Measurements from ENCODE around the gene SFT2D2.
A peak's percentile ranks its signal among the peaks of the same experiment; 100 is the strongest.

Gene SFT2D2

GRCh38 chr1:168235548-168235885, 9.7 kb downstream of the SFT2D2 start:
- no peak for DNase-seq
- Histone ChIP-seq H3K23ac (ENCODE audit: low read length in 2 of 2) (no peak overlapping the region), H3K4me1 (ENCODE audit: control insufficient read depth, insufficient read depth, low read depth, low read length) (peaks cover 9% of the 10 kb centered on the region), H3K4ac (ENCODE audit: low read depth in 1 of 2, low read length in 2 of 2) (no peak overlapping the region), H2BK12ac (ENCODE audit: low read length in 2 of 2) (no peak overlapping the region), H4K8ac (ENCODE audit: low read length) (no peak overlapping the region), H3K18ac (ENCODE audit: low read depth in 1 of 2, low read length in 2 of 2) (no peak overlapping the region), H4K91ac (ENCODE audit: low read length) (no peak overlapping the region), H3K27ac (ENCODE audit: low read length, poor library complexity, severe bottlenecking) (no peak overlapping the region), H3K14ac (ENCODE audit: low read length in 2 of 2) (no peak overlapping the region), H3K27me3 (ENCODE audit: control insufficient read depth in 1 of 2, insufficient read depth in 1 of 2, low read length in 2 of 2) (no peaks in the 10 kb centered on the region), H2AFZ (ENCODE audit: low read depth, low read length) (no peak overlapping the region), H2BK5ac (ENCODE audit: low read depth, low read length, poor library complexity, severe bottlenecking) (no peak overlapping the region), H3K4me3 (ENCODE audit: insufficient read depth in 1 of 2, low read depth in 1 of 2, low read length in 2 of 2) (no peak overlapping the region), H3K79me1 (replicated peaks; ENCODE audit: low read length, poor library complexity, severe bottlenecking) (peaks cover 36% of the 10 kb centered on the region), H2BK120ac (ENCODE audit: low read depth, low read length) (no peak overlapping the region), H2BK15ac (ENCODE audit: low read depth, poor library complexity, severe bottlenecking) (no peak overlapping the region), H3K4me2 (ENCODE audit: low read length, poor library complexity, severe bottlenecking) (no peak overlapping the region), H3K36me3 (ENCODE audit: control insufficient read depth in 1 of 2, insufficient read depth in 2 of 2, low read depth in 1 of 2, low read length in 2 of 2) (peaks cover 30 to 95% of the 10 kb centered on the region in 2 experiments), H2AK5ac (ENCODE audit: low read length, severe bottlenecking) (no peak overlapping the region), H3K9me3 (ENCODE audit: control insufficient read depth, low read length) (no peaks in the 10 kb centered on the region), H3K9ac (ENCODE audit: low read length) (no peak overlapping the region)

GRCh38 chr1:168235937-168236336, 10.1 kb downstream of the SFT2D2 start:
- Histone ChIP-seq H4K91ac (ENCODE audit: low read length) (no peak overlapping the region), H3K27ac (ENCODE audit: low read length, poor library complexity, severe bottlenecking) (no peak overlapping the region), H3K4me1 (ENCODE audit: control insufficient read depth, insufficient read depth, low read depth, low read length) (peaks cover 7% of the 10 kb centered on the region), H2BK120ac (ENCODE audit: low read depth, low read length) (no peak overlapping the region), H2AK5ac (ENCODE audit: low read length, severe bottlenecking) (no peak overlapping the region), H4K8ac (ENCODE audit: low read length) (no peak overlapping the region), H3K4me2 (ENCODE audit: low read length, poor library complexity, severe bottlenecking) (no peak overlapping the region), H3K27me3 (ENCODE audit: control insufficient read depth in 1 of 2, insufficient read depth in 1 of 2, low read length in 2 of 2) (no peaks in the 10 kb centered on the region), H2BK5ac (ENCODE audit: low read depth, low read length, poor library complexity, severe bottlenecking) (no peak overlapping the region), H3K4ac (ENCODE audit: low read depth in 1 of 2, low read length in 2 of 2) (no peak overlapping the region), H2AFZ (ENCODE audit: low read depth, low read length) (no peak overlapping the region), H2BK15ac (ENCODE audit: low read depth, poor library complexity, severe bottlenecking) (no peak overlapping the region), H3K23ac (ENCODE audit: low read length in 2 of 2) (no peak overlapping the region), H3K14ac (ENCODE audit: low read length in 2 of 2) (no peak overlapping the region), H3K9me3 (ENCODE audit: control insufficient read depth, low read length) (no peaks in the 10 kb centered on the region), H3K9ac (ENCODE audit: low read length) (no peak overlapping the region), H3K79me1 (replicated peaks; ENCODE audit: low read length, poor library complexity, severe bottlenecking) (peaks cover 39% of the 10 kb centered on the region), H2BK12ac (ENCODE audit: low read length in 2 of 2) (no peak overlapping the region), H3K4me3 (ENCODE audit: insufficient read depth in 1 of 2, low read depth in 1 of 2, low read length in 2 of 2) (no peak overlapping the region), H3K18ac (ENCODE audit: low read depth in 1 of 2, low read length in 2 of 2) (no peak overlapping the region), H3K36me3 (ENCODE audit: control insufficient read depth in 1 of 2, insufficient read depth in 2 of 2, low read depth in 1 of 2, low read length in 2 of 2) (peaks cover 32 to 95% of the 10 kb centered on the region in 2 experiments)
- 98% methylated on average over 3 of the region's 3 CpGs for WGBS
- DNase-seq = no peak

GRCh38 chr1:168236836-168237611, 11.2 kb downstream of the SFT2D2 start:
- peaks cover 40% of the 10 kb centered on the region for H3K79me1 ChIP-seq (replicated peaks; ENCODE audit: low read length, poor library complexity, severe bottlenecking)
- 95% methylated on average over 7 of the region's 7 CpGs for WGBS
- no peak overlapping the region for H3K23ac ChIP-seq (ENCODE audit: low read length in 2 of 2)
- H4K8ac ChIP-seq (ENCODE audit: low read length) = no peak overlapping the region
- no peak overlapping the region for H2BK12ac ChIP-seq (ENCODE audit: low read length in 2 of 2)
- no peak overlapping the region for H3K4me3 ChIP-seq (ENCODE audit: insufficient read depth in 1 of 2, low read depth in 1 of 2, low read length in 2 of 2)
- H3K9ac ChIP-seq (ENCODE audit: low read length) = no peak overlapping the region
- H3K4me2 ChIP-seq (ENCODE audit: low read length, poor library complexity, severe bottlenecking) = no peak overlapping the region
- peaks cover 2% of the 10 kb centered on the region for H3K4me1 ChIP-seq (ENCODE audit: control insufficient read depth, insufficient read depth, low read depth, low read length)
- no peak overlapping the region for H2BK120ac ChIP-seq (ENCODE audit: low read depth, low read length)
- no peak overlapping the region for H4K91ac ChIP-seq (ENCODE audit: low read length)
- H3K9me3 ChIP-seq (ENCODE audit: control insufficient read depth, low read length) = no peaks in the 10 kb centered on the region
- no peak overlapping the region for H3K27ac ChIP-seq (ENCODE audit: low read length, poor library complexity, severe bottlenecking)
- H2AFZ ChIP-seq (ENCODE audit: low read depth, low read length) = no peak overlapping the region
- no peak overlapping the region for H2BK5ac ChIP-seq (ENCODE audit: low read depth, low read length, poor library complexity, severe bottlenecking)
- peaks cover 36 to 95% of the 10 kb centered on the region in 2 experiments for H3K36me3 ChIP-seq (ENCODE audit: control insufficient read depth in 1 of 2, insufficient read depth in 2 of 2, low read depth in 1 of 2, low read length in 2 of 2)
- no peak overlapping the region for H3K14ac ChIP-seq (ENCODE audit: low read length in 2 of 2)
- H2BK15ac ChIP-seq (ENCODE audit: low read depth, poor library complexity, severe bottlenecking) = no peak overlapping the region
- no peaks in the 10 kb centered on the region for H3K27me3 ChIP-seq (ENCODE audit: control insufficient read depth in 1 of 2, insufficient read depth in 1 of 2, low read length in 2 of 2)
- H2AK5ac ChIP-seq (ENCODE audit: low read length, severe bottlenecking) = no peak overlapping the region
- no peak overlapping the region for H3K18ac ChIP-seq (ENCODE audit: low read depth in 1 of 2, low read length in 2 of 2)
- DNase-seq = no peak
- no peak overlapping the region for H3K4ac ChIP-seq (ENCODE audit: low read depth in 1 of 2, low read length in 2 of 2)

- no peak overlapping the region for H4K8ac ChIP-seq (ENCODE audit: low read length)
- peak overlapping the region; percentile 7 for H3K9ac ChIP-seq (ENCODE audit: low read length)
- H3K4ac ChIP-seq (ENCODE audit: low read depth in 1 of 2, low read length in 2 of 2) = no peak overlapping the region
- H2BK12ac ChIP-seq (ENCODE audit: low read length in 2 of 2) = no peak overlapping the region
- H2AK5ac ChIP-seq (ENCODE audit: low read length, severe bottlenecking) = no peak overlapping the region
- no peak overlapping the region for H3K23ac ChIP-seq (ENCODE audit: low read length in 2 of 2)
- no peak overlapping the region for H2AFZ ChIP-seq (ENCODE audit: low read depth, low read length)
- peaks cover 35% of the 10 kb centered on the region for H3K79me1 ChIP-seq (replicated peaks; ENCODE audit: low read length, poor library complexity, severe bottlenecking)
- H3K27ac ChIP-seq (ENCODE audit: low read length, poor library complexity, severe bottlenecking) = no peak overlapping the region
- no peak overlapping the region for H3K4me2 ChIP-seq (ENCODE audit: low read length, poor library complexity, severe bottlenecking)
- H3K9me3 ChIP-seq (ENCODE audit: control insufficient read depth, low read length) = no peaks in the 10 kb centered on the region
- no peak overlapping the region for H2BK15ac ChIP-seq (ENCODE audit: low read depth, poor library complexity, severe bottlenecking)
- H3K4me1 ChIP-seq (ENCODE audit: control insufficient read depth, insufficient read depth, low read depth, low read length) = peaks cover 9% of the 10 kb centered on the region
- no peak overlapping the region for H3K18ac ChIP-seq (ENCODE audit: low read depth in 1 of 2, low read length in 2 of 2)
- no peak overlapping the region for H3K14ac ChIP-seq (ENCODE audit: low read length in 2 of 2)
- H3K4me3 ChIP-seq (ENCODE audit: insufficient read depth in 1 of 2, low read depth in 1 of 2, low read length in 2 of 2) = no peak overlapping the region
- no peak for DNase-seq
- H3K36me3 ChIP-seq (ENCODE audit: control insufficient read depth in 1 of 2, insufficient read depth in 2 of 2, low read depth in 1 of 2, low read length in 2 of 2) = peaks cover 39 to 85% of the 10 kb centered on the region in 2 experiments
- H4K91ac ChIP-seq (ENCODE audit: low read length) = no peak overlapping the region
- WGBS = 89% methylated on average over 2 of the region's 2 CpGs
- no peak overlapping the region for H2BK5ac ChIP-seq (ENCODE audit: low read depth, low read length, poor library complexity, severe bottlenecking)
- H3K27me3 ChIP-seq (ENCODE audit: control insufficient read depth in 1 of 2, insufficient read depth in 1 of 2, low read length in 2 of 2) = no peaks in the 10 kb centered on the region
- H2BK120ac ChIP-seq (ENCODE audit: low read depth, low read length) = no peak overlapping the region
These were observed 17.4 kb downstream of the SFT2D2 start for GRCh38 chr1:168243198-168243597.

Measured in mesenchymal stem cell (in vitro differentiated cells and primary cell).